IMR-90 (cell line): ENCODE measurements around the gene TJP3. TPM values are rescaled to one million over a fixed set of nuclear protein-coding genes. Genes with fewer than 3 reads are reported as not detected.

Experiments
- ATAC-seq: fragments of 200-7000 bp; cut with Tn5 transposase; 2 replicates; pipeline ENCODE4 v1.9.1; 2020; ENCODE audit warnings: low read depth, mild to moderate bottlenecking, moderate library complexity
- BruUV-seq: library from RNA; stranded (reverse); fragments of 400-500 nt; replicated peaks from 2 replicates; lab custom pipeline; 2021; lab: Mats Ljungman, UMichigan
- CTCF ChIA-PET: fragments of 300-600 bp; formaldehyde crosslinking; extraction: SDS; loops from one replicate; lab custom pipeline; 2021; ENCODE audit warnings: antibody characterized with exemption; lab: Yijun Ruan, JAX
- POLR2A ChIA-PET: fragments of 300-600 bp; sonication (Branson Sonifier 250); formaldehyde crosslinking; loops from one replicate; lab custom pipeline; 2022; ENCODE audit warnings: antibody characterized with exemption; ENCODE audit not compliant: unreplicated experiment; lab: Charles Lee
- DNase-seq: peaks from one replicate; pipeline ENCODE4 v3.0.0; 2013
- H2AFZ ChIP-seq: replicated peaks from 2 replicates; pipeline ENCODE3; 2013; ENCODE audit warnings: low read length, mild to moderate bottlenecking; ENCODE audit not compliant: poor library complexity
- H2AK5ac ChIP-seq: 2 replicates; pipeline ENCODE4 v1.6.1; 2013; ENCODE audit warnings: low read depth, low read length, inconsistent platforms
- H2AK9ac ChIP-seq: replicated peaks from 2 replicates; pipeline ENCODE3; 2013; ENCODE audit warnings: mild to moderate bottlenecking, low read depth, low read length, moderate library complexity; ENCODE audit not compliant: poor library complexity
- H2BK120ac ChIP-seq: 2 replicates; pipeline ENCODE4 v1.6.1; 2013; ENCODE audit warnings: low read depth, low read length, inconsistent platforms
- H2BK15ac ChIP-seq: 3 replicates; pipeline ENCODE4 v1.6.1; 2013; ENCODE audit warnings: low read depth, low read length, inconsistent platforms
- H2BK20ac ChIP-seq: 2 replicates; pipeline ENCODE4 v1.6.1; 2013; ENCODE audit warnings: low read depth, mild to moderate bottlenecking, inconsistent platforms, low read length, moderate library complexity
- H2BK5ac ChIP-seq: 2 replicates; pipeline ENCODE4 v1.6.1; 2013; ENCODE audit warnings: mild to moderate bottlenecking, low read depth, low read length, inconsistent platforms; ENCODE audit not compliant: poor library complexity, severe bottlenecking
- H3K14ac ChIP-seq: replicated peaks from 2 replicates; pipeline ENCODE4 v1.6.1; 2013; ENCODE audit warnings: low read depth, low read length, inconsistent platforms
- H3K18ac ChIP-seq: 2 replicates; pipeline ENCODE4 v1.6.1; 2013; ENCODE audit warnings: low read depth, low read length, control low read depth
- H3K23ac ChIP-seq: 2 replicates; pipeline ENCODE4 v1.6.1; 2013; ENCODE audit warnings: low read depth, low read length, inconsistent platforms
- H3K27ac ChIP-seq: 2 replicates; pipeline ENCODE4 v1.5.1; 2013; ENCODE audit warnings: mild to moderate bottlenecking, control low read depth, low read length; ENCODE audit not compliant: insufficient read depth
- H3K27me3 ChIP-seq: 2 replicates; pipeline ENCODE4 v1.6.1; 2013; ENCODE audit warnings: low read length; ENCODE audit not compliant: control insufficient read depth, insufficient read depth
- H3K36me3 ChIP-seq: 2 replicates; pipeline ENCODE4 v1.6.1; 2013; ENCODE audit warnings: low read length, mixed read lengths; ENCODE audit not compliant: control insufficient read depth, insufficient read depth
- H3K4ac ChIP-seq: 2 replicates; pipeline ENCODE4 v1.6.1; 2013; ENCODE audit warnings: low read depth, low read length, inconsistent platforms
- H3K4me1 ChIP-seq: 2 replicates; pipeline ENCODE4 v1.6.1; 2013; ENCODE audit warnings: low read length, mixed read lengths; ENCODE audit not compliant: control insufficient read depth, insufficient read depth
- H3K4me2 ChIP-seq: 2 replicates; pipeline ENCODE4 v1.6.1; 2013; ENCODE audit warnings: low read depth, mild to moderate bottlenecking, control low read depth, low read length, moderate library complexity
- H3K4me3 ChIP-seq: 2 replicates; pipeline ENCODE4 v1.5.1; 2013; ENCODE audit warnings: low read depth, mild to moderate bottlenecking, control low read depth, low read length, moderate library complexity; ENCODE audit not compliant: insufficient read depth
- H3K56ac ChIP-seq: 2 replicates; pipeline ENCODE4 v1.6.1; 2013; ENCODE audit warnings: low read length, inconsistent platforms; ENCODE audit not compliant: insufficient read depth; ENCODE audit errors: extremely low read depth
- H3K79me1 ChIP-seq, 2 experiments: 2 replicates each; pipeline ENCODE4 v1.6.1; 2013; ENCODE audit warnings: low read length in 2 of 2, inconsistent platforms in 1 of 2, low read depth in 1 of 2
- H3K9ac ChIP-seq: 2 replicates; pipeline ENCODE4 v1.6.1; 2013; ENCODE audit warnings: low read depth, low read length, control low read depth
- H3K9me1 ChIP-seq: 2 replicates; pipeline ENCODE4 v1.6.1; 2013; ENCODE audit warnings: low read length, inconsistent platforms; ENCODE audit not compliant: insufficient read depth
- H3K9me3 ChIP-seq: 2 replicates; pipeline ENCODE4 v1.6.1; 2013; ENCODE audit warnings: low read length; ENCODE audit not compliant: control insufficient read depth, insufficient read depth
- H4K20me1 ChIP-seq: 2 replicates; pipeline ENCODE4 v1.6.1; 2013; ENCODE audit warnings: low read length, inconsistent platforms; ENCODE audit not compliant: insufficient read depth
- H4K5ac ChIP-seq: 2 replicates; pipeline ENCODE4 v1.6.1; 2013; ENCODE audit warnings: mild to moderate bottlenecking, low read depth, low read length, control low read depth
- H4K8ac ChIP-seq, 2 experiments: 2 replicates each; pipeline ENCODE4 v1.6.1; 2013; ENCODE audit warnings: low read depth in 2 of 2, low read length in 2 of 2, control low read depth in 1 of 2, inconsistent platforms in 1 of 2
- H4K91ac ChIP-seq: 2 replicates; pipeline ENCODE4 v1.6.1; 2013; ENCODE audit warnings: low read depth, low read length, inconsistent platforms; ENCODE audit not compliant: insufficient read depth
- BHLHE40 ChIP-seq: fragments of 150-350 bp; IDR thresholded peaks from 2 replicates; pipeline ENCODE4 v1.6.1; 2016; ENCODE audit warnings: mild to moderate bottlenecking, low read depth, low read length
- CEBPB ChIP-seq: IDR thresholded peaks from 2 replicates; pipeline ENCODE4 v1.6.1; 2012; ENCODE audit warnings: low read depth, low read length, improper control_type of control experiment
- CHD1 ChIP-seq: IDR thresholded peaks from 2 replicates; pipeline ENCODE4 v1.6.1; 2012; ENCODE audit warnings: low read depth, low read length, improper control_type of control experiment
- FOS ChIP-seq: fragments of 150-350 bp; IDR thresholded peaks from 2 replicates; pipeline ENCODE4 v1.6.1; 2016; ENCODE audit warnings: low read depth, low read length
- MAFK ChIP-seq: IDR thresholded peaks from 2 replicates; pipeline ENCODE4 v1.6.1; 2012; ENCODE audit warnings: low read depth, low read length, improper control_type of control experiment
- MAZ ChIP-seq: IDR thresholded peaks from 2 replicates; pipeline ENCODE4 v1.6.1; 2012; ENCODE audit warnings: low read depth, mild to moderate bottlenecking, low read length, improper control_type of control experiment, moderate library complexity, borderline replicate concordance
- MXI1 ChIP-seq: IDR thresholded peaks from 2 replicates; pipeline ENCODE4 v1.6.1; 2012; ENCODE audit warnings: low read depth, mild to moderate bottlenecking, low read length, moderate library complexity, borderline replicate concordance
- NFE2L2 ChIP-seq: fragments of 150-350 bp; IDR thresholded peaks from 2 replicates; pipeline ENCODE4 v1.6.1; 2016; ENCODE audit warnings: low read depth, mild to moderate bottlenecking, low read length
- RAD21 ChIP-seq: IDR thresholded peaks from 2 replicates; pipeline ENCODE4 v1.6.1; 2012; ENCODE audit warnings: low read length, improper control_type of control experiment
- RCOR1 ChIP-seq: IDR thresholded peaks from 2 replicates; pipeline ENCODE4 v1.6.1; 2012; ENCODE audit warnings: mild to moderate bottlenecking, low read length, improper control_type of control experiment; ENCODE audit not compliant: insufficient replicate concordance
- RFX5 ChIP-seq: IDR thresholded peaks from 2 replicates; pipeline ENCODE4 v1.8.0; 2012; ENCODE audit warnings: low read depth, mild to moderate bottlenecking, low read length, moderate library complexity
- WGBS, 2 experiments: methylation state at CpG; one replicate each; pipeline versions ENCODE4 v1.1.5 to v1.1.7; 2013; ENCODE audit warnings: missing lambda C conversion rate in 2 of 2; ENCODE audit not compliant: insufficient read length in 1 of 2; ENCODE audit errors: extremely low coverage in 2 of 2; 5-methylcytosine and 5-hydroxymethylcytosine counted together
- dilution Hi-C: fragments of 300-500 bp; cut with HindIII; formaldehyde crosslinking; loops from one replicate; pipeline ENCODE4 v1.14.3; 2018; ENCODE audit warnings: low sequenced_read_pairs; ENCODE audit not compliant: unreplicated experiment
- in situ Hi-C: fragments of 300-500 bp; cut with MboI; formaldehyde crosslinking; loops from 3 replicates; pipeline ENCODE4 v1.14.3; 2019; ENCODE audit warnings: low sequenced_read_pairs, inconsistent platforms, mixed read lengths
- intact Hi-C: fragments of 100-400 bp; cut with micrococcal nuclease; formaldehyde crosslinking; loops from 2 replicates; pipeline ENCODE4 v1.10.0; 2022
- polyA plus RNA-seq, 3 experiments: library from polyadenylated mRNA; depleted of rRNA; stranded (reverse); fragments of >200 nt; gene quantifications; 2 replicates each; pipeline ENCODE4 v1.2.3, GENCODE V29; 2012; ENCODE audit warnings: low replicate concordance in 1 of 3
- total RNA-seq: library from RNA; depleted of rRNA; stranded (reverse); fragments of >200 nt; gene quantifications from 2 replicates; pipeline ENCODE4 v1.2.3, GENCODE V29; 2012
- TF ChIP-seq, protein P1 (sequence below): conservative IDR thresholded peaks from 2 replicates; pipeline ENCODE4 v1.5.1; 2012; ENCODE audit warnings: mild to moderate bottlenecking, low read depth, low read length, improper control_type of control experiment
- TF ChIP-seq, protein P2 (sequence below): fragments of 150-350 bp; IDR thresholded peaks from 2 replicates; pipeline ENCODE4 v1.6.1; 2016; ENCODE audit warnings: low read depth, mild to moderate bottlenecking, low read length, moderate library complexity, borderline replicate concordance
- TF ChIP-seq, protein P3 (sequence below): fragments of 150-350 bp; IDR thresholded peaks from 2 replicates; pipeline ENCODE4 v1.6.1; 2017; ENCODE audit warnings: mild to moderate bottlenecking, antibody characterized with exemption, low read length, low read depth

TJP3 gene
- total and polyA plus RNA-seq, 2 of the 4 experiments (the other 2 are of a cell fraction): not detected

DNA sequence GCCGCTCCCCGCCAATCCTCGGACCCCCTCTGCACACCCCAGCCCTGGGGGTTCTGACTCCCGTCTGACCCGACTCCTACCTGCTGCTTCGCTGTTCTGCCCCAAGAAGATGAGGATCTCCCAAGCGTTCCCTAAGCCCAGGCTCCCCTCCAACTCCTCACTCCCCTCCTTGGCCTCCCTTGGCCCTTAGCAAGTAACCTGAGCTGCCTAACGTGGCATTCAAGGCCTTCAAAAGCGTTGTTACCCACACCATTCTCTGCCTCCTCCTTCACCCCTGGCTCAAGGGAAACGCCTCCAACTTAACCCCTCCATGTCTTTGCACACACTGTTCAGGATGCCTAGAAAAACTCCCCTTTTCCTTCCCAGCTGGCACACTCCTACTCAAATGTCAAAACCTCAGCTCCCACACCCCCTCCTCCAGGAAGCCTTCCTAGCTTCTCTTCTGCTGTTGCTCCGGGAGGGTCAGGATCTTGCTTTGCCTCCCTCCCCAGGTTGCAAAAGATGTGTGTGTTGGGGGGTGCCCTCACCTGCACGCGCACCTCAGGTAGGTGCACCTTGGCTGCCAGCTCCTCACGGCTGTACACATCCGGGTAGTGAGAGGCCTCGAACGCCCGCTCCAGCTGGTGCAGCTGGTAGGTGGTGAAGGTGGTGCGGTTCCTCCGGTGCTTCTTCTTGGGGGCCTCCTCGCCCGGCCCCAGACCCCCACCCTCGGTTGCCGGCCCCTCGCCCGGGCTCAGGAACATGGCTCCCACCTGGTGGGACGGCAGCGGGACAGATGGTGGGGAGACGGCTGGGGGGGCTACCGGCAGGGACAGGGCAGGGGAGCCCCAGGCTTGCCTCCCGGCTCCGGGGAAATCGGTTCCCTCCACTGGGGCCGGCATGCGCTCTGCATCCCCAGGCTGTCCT lies 63.1 kb downstream of the TJP3 start:
- Histone ChIP-seq H2BK20ac (no peak overlapping the region), H2BK15ac (no peak overlapping the region), H4K91ac (no peak overlapping the region), H3K4me3 (no peak overlapping the region), H3K4me2 (no peak overlapping the region), H2AK9ac (no peak overlapping the region), H3K9ac (no peak overlapping the region), H2AK5ac (no peak overlapping the region), H3K14ac (no peak overlapping the region), H3K18ac (no peak overlapping the region), H3K9me1 (no peaks in the 10 kb centered on the region), H2BK120ac (no peak overlapping the region), H3K27me3 (peaks cover 5% of the 10 kb centered on the region; the same call in 1 of the 2 replicates), H2AFZ (no peak overlapping the region), H3K9me3 (no peaks in the 10 kb centered on the region), H4K8ac (no peak overlapping the region), H3K56ac (no peak overlapping the region), H3K79me1 (0 out of 4 replicates have a peak, but pooled peaks cover 0 to 5% of the 10 kb centered on the region in 2 experiments), H3K4me1 (no peaks in the 10 kb centered on the region), H3K36me3 (peaks cover 22% of the 10 kb centered on the region), H4K20me1 (no peaks in the 10 kb centered on the region), H3K4ac (no peak overlapping the region), H2BK5ac (no peak overlapping the region), H4K5ac (no peak overlapping the region), H3K23ac (no peak overlapping the region), H3K27ac (no peak overlapping the region)
- dilution Hi-C loops (no loop called here), in situ Hi-C loops (no loop called here), intact Hi-C loops (no loop called here)
- ATAC-seq: no peak
- WGBS, 2 experiments: 33% methylated on average over 2 of the region's 35 CpGs; no CpG with 5 or more reads in 1 of the 2 experiments
- no peak for DNase-seq
- no TSS peak for BruUV-seq
- CTCF ChIA-PET: no interaction called here
- POLR2A ChIA-PET: no interaction called here
- TF ChIP-seq CHD1 (no peak), RFX5 (no peak), RAD21 (no peak), FOS (no peak), MXI1 (no peak), BHLHE40 (no peak), RCOR1 (no peak), NFE2L2 (no peak), MAFK (no peak), CEBPB (no peak), MAZ (no peak)
- TF ChIP-seq, protein P1, sequence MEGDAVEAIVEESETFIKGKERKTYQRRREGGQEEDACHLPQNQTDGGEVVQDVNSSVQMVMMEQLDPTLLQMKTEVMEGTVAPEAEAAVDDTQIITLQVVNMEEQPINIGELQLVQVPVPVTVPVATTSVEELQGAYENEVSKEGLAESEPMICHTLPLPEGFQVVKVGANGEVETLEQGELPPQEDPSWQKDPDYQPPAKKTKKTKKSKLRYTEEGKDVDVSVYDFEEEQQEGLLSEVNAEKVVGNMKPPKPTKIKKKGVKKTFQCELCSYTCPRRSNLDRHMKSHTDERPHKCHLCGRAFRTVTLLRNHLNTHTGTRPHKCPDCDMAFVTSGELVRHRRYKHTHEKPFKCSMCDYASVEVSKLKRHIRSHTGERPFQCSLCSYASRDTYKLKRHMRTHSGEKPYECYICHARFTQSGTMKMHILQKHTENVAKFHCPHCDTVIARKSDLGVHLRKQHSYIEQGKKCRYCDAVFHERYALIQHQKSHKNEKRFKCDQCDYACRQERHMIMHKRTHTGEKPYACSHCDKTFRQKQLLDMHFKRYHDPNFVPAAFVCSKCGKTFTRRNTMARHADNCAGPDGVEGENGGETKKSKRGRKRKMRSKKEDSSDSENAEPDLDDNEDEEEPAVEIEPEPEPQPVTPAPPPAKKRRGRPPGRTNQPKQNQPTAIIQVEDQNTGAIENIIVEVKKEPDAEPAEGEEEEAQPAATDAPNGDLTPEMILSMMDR: no peak
- TF ChIP-seq, protein P2, sequence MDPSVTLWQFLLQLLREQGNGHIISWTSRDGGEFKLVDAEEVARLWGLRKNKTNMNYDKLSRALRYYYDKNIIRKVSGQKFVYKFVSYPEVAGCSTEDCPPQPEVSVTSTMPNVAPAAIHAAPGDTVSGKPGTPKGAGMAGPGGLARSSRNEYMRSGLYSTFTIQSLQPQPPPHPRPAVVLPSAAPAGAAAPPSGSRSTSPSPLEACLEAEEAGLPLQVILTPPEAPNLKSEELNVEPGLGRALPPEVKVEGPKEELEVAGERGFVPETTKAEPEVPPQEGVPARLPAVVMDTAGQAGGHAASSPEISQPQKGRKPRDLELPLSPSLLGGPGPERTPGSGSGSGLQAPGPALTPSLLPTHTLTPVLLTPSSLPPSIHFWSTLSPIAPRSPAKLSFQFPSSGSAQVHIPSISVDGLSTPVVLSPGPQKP: no peak
- TF ChIP-seq, protein P3, sequence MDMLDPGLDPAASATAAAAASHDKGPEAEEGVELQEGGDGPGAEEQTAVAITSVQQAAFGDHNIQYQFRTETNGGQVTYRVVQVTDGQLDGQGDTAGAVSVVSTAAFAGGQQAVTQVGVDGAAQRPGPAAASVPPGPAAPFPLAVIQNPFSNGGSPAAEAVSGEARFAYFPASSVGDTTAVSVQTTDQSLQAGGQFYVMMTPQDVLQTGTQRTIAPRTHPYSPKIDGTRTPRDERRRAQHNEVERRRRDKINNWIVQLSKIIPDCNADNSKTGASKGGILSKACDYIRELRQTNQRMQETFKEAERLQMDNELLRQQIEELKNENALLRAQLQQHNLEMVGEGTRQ: no peak
